Mesenchymal stem cell (in vitro differentiated cells and primary cell): Measurements from ENCODE around the gene VEGFC.

ENCODE experiments used
- DNase-seq: peaks from one replicate; pipeline ENCODE4 v3.0.0-alpha.2; 2013
- H2AFZ ChIP-seq: one replicate; pipeline ENCODE4 v1.6.1; 2013; ENCODE audit warnings: low read depth, mild to moderate bottlenecking, control low read depth, inconsistent platforms, low read length, moderate library complexity
- H2AK5ac ChIP-seq: 2 replicates; pipeline ENCODE4 v1.6.1; 2013; ENCODE audit warnings: low read length, moderate library complexity, mild to moderate bottlenecking, inconsistent platforms; ENCODE audit not compliant: severe bottlenecking
- H2BK120ac ChIP-seq: one replicate; pipeline ENCODE4 v1.6.1; 2013; ENCODE audit warnings: low read depth, mild to moderate bottlenecking, inconsistent platforms, low read length, moderate library complexity
- H2BK12ac ChIP-seq, 2 experiments: one replicate each; pipeline ENCODE4 v1.6.1; 2013; ENCODE audit warnings: inconsistent platforms in 2 of 2, low read length in 2 of 2, mild to moderate bottlenecking in 2 of 2, moderate library complexity in 2 of 2, control low read depth in 1 of 2
- H2BK15ac ChIP-seq: one replicate; pipeline ENCODE4 v1.6.1; 2013; ENCODE audit warnings: mild to moderate bottlenecking, low read depth, inconsistent platforms; ENCODE audit not compliant: poor library complexity, severe bottlenecking
- H2BK5ac ChIP-seq: 2 replicates; pipeline ENCODE4 v1.6.1; 2013; ENCODE audit warnings: low read depth, mild to moderate bottlenecking, low read length, control low read depth, inconsistent platforms; ENCODE audit not compliant: poor library complexity, severe bottlenecking
- H3K14ac ChIP-seq, 2 experiments: one replicate each; pipeline ENCODE4 v1.6.1; 2013; ENCODE audit warnings: inconsistent platforms in 2 of 2, low read length in 2 of 2, control low read depth in 1 of 2, mild to moderate bottlenecking in 1 of 2, moderate library complexity in 1 of 2
- H3K18ac ChIP-seq, 2 experiments: one replicate each; pipeline ENCODE4 v1.6.1; 2013; ENCODE audit warnings: inconsistent platforms in 2 of 2, low read length in 2 of 2, control low read depth in 1 of 2, low read depth in 1 of 2, mild to moderate bottlenecking in 1 of 2
- H3K23ac ChIP-seq, 2 experiments: one replicate each; pipeline ENCODE4 v1.6.1; 2013; ENCODE audit warnings: inconsistent platforms in 2 of 2, low read length in 2 of 2, mild to moderate bottlenecking in 2 of 2, moderate library complexity in 2 of 2, control low read depth in 1 of 2
- H3K27ac ChIP-seq: 2 replicates; pipeline ENCODE4 v1.5.1; 2013; ENCODE audit warnings: mild to moderate bottlenecking, moderate library complexity, low read length, control low read depth, inconsistent platforms; ENCODE audit not compliant: poor library complexity, severe bottlenecking
- H3K27me3 ChIP-seq, 2 experiments: 2 replicates each; pipeline versions ENCODE4 v1.6.1 to v1.7.0; 2013; ENCODE audit warnings: low read length in 2 of 2, mild to moderate bottlenecking in 2 of 2, moderate library complexity in 2 of 2, control low read depth in 1 of 2, inconsistent platforms in 1 of 2; ENCODE audit not compliant: control insufficient read depth in 1 of 2, insufficient read depth in 1 of 2
- H3K36me3 ChIP-seq, 2 experiments: 2 replicates each; pipeline versions ENCODE4 v1.6.1 to v1.7.0; 2013; ENCODE audit warnings: low read length in 2 of 2, control low read depth in 1 of 2, inconsistent platforms in 1 of 2, low read depth in 1 of 2, mild to moderate bottlenecking in 1 of 2; ENCODE audit not compliant: insufficient read depth in 2 of 2, control insufficient read depth in 1 of 2
- H3K4ac ChIP-seq, 2 experiments: one replicate each; pipeline ENCODE4 v1.6.1; 2013; ENCODE audit warnings: inconsistent platforms in 2 of 2, low read length in 2 of 2, mild to moderate bottlenecking in 2 of 2, moderate library complexity in 2 of 2, control low read depth in 1 of 2, low read depth in 1 of 2
- H3K4me1 ChIP-seq: 2 replicates; pipeline ENCODE4 v1.6.1; 2013; ENCODE audit warnings: low read depth, low read length, control low read depth; ENCODE audit not compliant: control insufficient read depth, insufficient read depth
- H3K4me2 ChIP-seq: 2 replicates; pipeline ENCODE4 v1.6.1; 2013; ENCODE audit warnings: low read length, mild to moderate bottlenecking, inconsistent platforms; ENCODE audit not compliant: poor library complexity, severe bottlenecking
- H3K4me3 ChIP-seq, 2 experiments: 2 replicates each; pipeline versions ENCODE4 v1.5.1 to v1.7.0; 2013; ENCODE audit warnings: low read length in 2 of 2, mild to moderate bottlenecking in 2 of 2, control low read depth in 1 of 2, low read depth in 1 of 2; ENCODE audit not compliant: insufficient read depth in 1 of 2
- H3K79me1 ChIP-seq: replicated peaks from 2 replicates; pipeline ENCODE4 v1.6.1; 2013; ENCODE audit warnings: mild to moderate bottlenecking, control low read depth, low read length, inconsistent platforms; ENCODE audit not compliant: poor library complexity, severe bottlenecking
- H3K9ac ChIP-seq: 2 replicates; pipeline ENCODE4 v1.7.0; 2013; ENCODE audit warnings: mild to moderate bottlenecking, low read length, moderate library complexity
- H3K9me3 ChIP-seq: 2 replicates; pipeline ENCODE4 v1.7.0; 2013; ENCODE audit warnings: mild to moderate bottlenecking, low read length; ENCODE audit not compliant: control insufficient read depth
- H4K8ac ChIP-seq: one replicate; pipeline ENCODE4 v1.6.1; 2013; ENCODE audit warnings: inconsistent platforms, mild to moderate bottlenecking, low read length, moderate library complexity
- H4K91ac ChIP-seq: one replicate; pipeline ENCODE4 v1.6.1; 2013; ENCODE audit warnings: mild to moderate bottlenecking, low read length, inconsistent platforms
- WGBS: methylation state at CpG from one replicate; pipeline ENCODE4 v1.1.7; 2013; ENCODE audit warnings: mixed read lengths; 5-methylcytosine and 5-hydroxymethylcytosine counted together

The VEGFC gene

DNA sequence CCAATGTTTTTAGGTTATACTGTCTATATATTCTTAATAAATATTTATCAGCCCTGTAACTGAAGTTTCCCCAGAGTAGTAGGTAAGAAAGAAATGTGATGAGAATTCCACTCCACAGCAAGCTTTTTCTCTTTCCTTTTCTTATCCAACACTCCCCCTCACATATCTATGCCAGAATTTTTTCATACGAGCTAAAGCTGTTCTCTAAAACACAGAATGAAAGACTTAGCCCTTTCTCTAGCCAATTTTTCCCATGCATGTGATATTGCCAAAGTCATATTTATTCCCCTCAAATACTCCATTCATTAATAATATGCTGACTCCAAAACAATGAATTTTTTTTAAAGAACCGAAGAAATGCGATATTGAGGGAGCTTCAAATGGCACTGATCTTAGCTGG, 32.3 kb downstream of the VEGFC start:
- no peak overlapping the region for H2AFZ ChIP-seq
- H2BK15ac ChIP-seq: no peak overlapping the region
- H2AK5ac ChIP-seq: no peak overlapping the region
- no peak overlapping the region for H3K4ac ChIP-seq
- H2BK12ac ChIP-seq: no peak overlapping the region
- H3K4me1 ChIP-seq: no peaks in the 10 kb centered on the region
- no peak overlapping the region for H4K8ac ChIP-seq
- 94% methylated on average over 3 of the region's 3 CpGs for WGBS
- peak overlapping the region; percentile 15 for H3K9ac ChIP-seq
- no peak overlapping the region for H2BK120ac ChIP-seq
- no peak for DNase-seq
- no peak overlapping the region for H4K91ac ChIP-seq
- H3K27me3 ChIP-seq: no peaks in the 10 kb centered on the region
- no peak overlapping the region for H3K27ac ChIP-seq
- no peak overlapping the region for H3K4me2 ChIP-seq
- H3K23ac ChIP-seq: no peak overlapping the region
- H3K14ac ChIP-seq: no peak overlapping the region
- H3K9me3 ChIP-seq: peaks cover 4% of the 10 kb centered on the region
- no peak overlapping the region for H3K18ac ChIP-seq
- peaks cover 6% of the 10 kb centered on the region for H3K79me1 ChIP-seq
- H3K36me3 ChIP-seq: no peaks in the 10 kb centered on the region
- no peak overlapping the region for H3K4me3 ChIP-seq
- H2BK5ac ChIP-seq: no peak overlapping the region

DNA sequence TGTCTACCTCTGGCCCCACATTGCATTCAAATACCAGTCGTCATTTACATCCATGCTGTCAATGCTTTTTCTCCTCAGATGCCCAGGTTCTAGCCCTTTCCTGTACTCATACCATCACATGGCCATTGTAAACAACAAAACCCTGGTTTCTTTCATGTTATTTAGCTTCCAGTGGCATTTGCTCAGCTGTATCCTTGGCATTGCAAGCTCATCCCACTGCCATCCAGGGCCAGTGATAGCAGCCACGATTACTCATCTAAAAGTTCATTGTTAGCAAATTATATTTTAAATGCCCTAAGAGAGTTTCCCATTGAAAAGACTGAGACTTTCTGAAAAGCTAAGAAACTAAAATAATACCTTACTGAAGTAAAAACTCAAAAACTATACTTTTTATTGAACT, 34.0 kb downstream of the VEGFC start:
- Histone ChIP-seq H3K23ac (no peak overlapping the region), H3K27ac (no peak overlapping the region), H2BK12ac (no peak overlapping the region), H2BK15ac (no peak overlapping the region), H2AK5ac (no peak overlapping the region), H3K36me3 (no peaks in the 10 kb centered on the region), H3K18ac (no peak overlapping the region), H3K14ac (no peak overlapping the region), H2BK5ac (no peak overlapping the region), H3K4me2 (no peak overlapping the region), H4K8ac (no peak overlapping the region), H4K91ac (no peak overlapping the region), H3K4me1 (no peaks in the 10 kb centered on the region), H3K9me3 (no peaks in the 10 kb centered on the region), H2AFZ (no peak overlapping the region), H3K27me3 (no peaks in the 10 kb centered on the region), H2BK120ac (no peak overlapping the region), H3K4me3 (no peak overlapping the region), H3K4ac (no peak overlapping the region), H3K79me1 (peaks cover 8% of the 10 kb centered on the region), H3K9ac (no peak overlapping the region)
- WGBS: 90% methylated on average over 1 of the region's 2 CpGs
- DNase-seq: no peak

GRCh38 chr4:176758323-176758722, 34.4 kb downstream of the VEGFC start:
- Histone ChIP-seq H3K36me3 (no peaks in the 10 kb centered on the region), H3K27ac (no peak overlapping the region), H2BK5ac (no peak overlapping the region), H3K14ac (no peak overlapping the region), H3K4me3 (no peak overlapping the region), H4K91ac (no peak overlapping the region), H3K9ac (no peak overlapping the region), H2AK5ac (no peak overlapping the region), H3K4ac (no peak overlapping the region), H2AFZ (no peak overlapping the region), H3K4me1 (no peaks in the 10 kb centered on the region), H4K8ac (no peak overlapping the region), H3K27me3 (no peaks in the 10 kb centered on the region), H3K79me1 (peaks cover 8% of the 10 kb centered on the region), H2BK12ac (no peak overlapping the region), H3K18ac (no peak overlapping the region), H3K4me2 (no peak overlapping the region), H3K9me3 (no peaks in the 10 kb centered on the region), H3K23ac (no peak overlapping the region), H2BK120ac (no peak overlapping the region), H2BK15ac (no peak overlapping the region)
- 98% methylated on average over 4 of the region's 4 CpGs for WGBS
- DNase-seq: no peak

- no peak overlapping the region for H4K91ac ChIP-seq
- no peak overlapping the region for H2BK120ac ChIP-seq
- no peak overlapping the region for H3K4me2 ChIP-seq
- no peak overlapping the region for H2AFZ ChIP-seq
- H3K79me1 ChIP-seq: peaks cover 8% of the 10 kb centered on the region
- no peaks in the 10 kb centered on the region for H3K9me3 ChIP-seq
- no peak overlapping the region for H3K4ac ChIP-seq
- no peak overlapping the region for H3K4me3 ChIP-seq
- no peak overlapping the region for H2BK5ac ChIP-seq
- no peak overlapping the region for H2AK5ac ChIP-seq
- no peak overlapping the region for H3K27ac ChIP-seq
- H2BK12ac ChIP-seq: no peak overlapping the region
- H3K23ac ChIP-seq: no peak overlapping the region
- no peak overlapping the region for H3K14ac ChIP-seq
- H3K18ac ChIP-seq: no peak overlapping the region
- H4K8ac ChIP-seq: no peak overlapping the region
- no peak for DNase-seq
- no peaks in the 10 kb centered on the region for H3K27me3 ChIP-seq
- no peaks in the 10 kb centered on the region for H3K4me1 ChIP-seq
- H3K9ac ChIP-seq: no peak overlapping the region
- H3K36me3 ChIP-seq: no peaks in the 10 kb centered on the region
- H2BK15ac ChIP-seq: no peak overlapping the region
- no CpG with 5 or more reads among the region's 2 CpGs for WGBS
These were observed 37.1 kb downstream of the VEGFC start for GRCh38 chr4:176755613-176756012.
